PC-3 (cell line): Measurements from ENCODE around the gene DOK3. TPM values are rescaled to one million over a fixed set of nuclear protein-coding genes. Genes with fewer than 3 reads are reported as not detected.

Experiments
- ATAC-seq: fragments of 200-7000 bp; cut with Tn5 transposase; 2 replicates; pipeline ENCODE4 v1.9.1; 2020; ENCODE audit warnings: mild to moderate bottlenecking, moderate library complexity
- BruUV-seq: library from RNA; stranded (reverse); fragments of 400-500 nt; replicated peaks from 2 replicates; lab custom pipeline; 2021; lab: Mats Ljungman, UMichigan
- CTCF ChIA-PET: fragments of 300-600 bp; sonication (Branson Sonifier 250); formaldehyde crosslinking; loops from one replicate; lab custom pipeline; 2022; ENCODE audit warnings: antibody characterized with exemption; lab: Charles Lee
- POLR2A ChIA-PET: fragments of 300-600 bp; sonication (Branson Sonifier 250); formaldehyde crosslinking; loops from one replicate; lab custom pipeline; 2022; ENCODE audit warnings: antibody characterized with exemption; ENCODE audit not compliant: unreplicated experiment; lab: Charles Lee
- DNase-seq: peaks from one replicate; pipeline ENCODE4 v3.0.0-alpha.2; 2015
- H2AFZ ChIP-seq: fragments of 300-600 bp; sonication (generic); 2 replicates; pipeline ENCODE4 v1.6.0; 2016; ENCODE audit warnings: antibody characterized with exemption, low read length
- H3F3A ChIP-seq: fragments of 300-600 bp; sonication (generic); one replicate; pipeline ENCODE4 v1.6.0; 2017; ENCODE audit warnings: antibody characterized with exemption, low read length, control low read depth, mild to moderate bottlenecking; ENCODE audit not compliant: unreplicated experiment
- H3K27ac ChIP-seq: fragments of 300-600 bp; sonication (generic); 2 replicates; pipeline ENCODE4 v1.5.1; 2016; ENCODE audit warnings: mild to moderate bottlenecking, low read length
- H3K27me3 ChIP-seq: fragments of 300-600 bp; sonication (generic); 2 replicates; pipeline ENCODE4 v1.6.1; 2016; ENCODE audit warnings: low read length, mixed read lengths
- H3K36me3 ChIP-seq: fragments of 300-600 bp; sonication (generic); 2 replicates; pipeline ENCODE4 v1.6.1; 2016; ENCODE audit warnings: low read depth, mixed run types, low read length, mixed read lengths
- H3K4me1 ChIP-seq: fragments of 300-600 bp; sonication (generic); 2 replicates; pipeline ENCODE4 v1.5.1; 2016; ENCODE audit warnings: low read length; ENCODE audit not compliant: insufficient read depth
- H3K4me2 ChIP-seq: fragments of 300-600 bp; sonication (generic); 2 replicates; pipeline ENCODE4 v1.6.0; 2016; ENCODE audit warnings: low read length
- H3K4me3 ChIP-seq: fragments of 300-600 bp; sonication (generic); 2 replicates; pipeline ENCODE4 v1.5.1; 2016; ENCODE audit warnings: mild to moderate bottlenecking, low read length, mixed read lengths
- H3K79me2 ChIP-seq: fragments of 300-600 bp; sonication (generic); 2 replicates; pipeline ENCODE4 v1.6.1; 2017; ENCODE audit warnings: low read length, mixed read lengths
- H3K9ac ChIP-seq: fragments of 300-600 bp; sonication (generic); 2 replicates; pipeline ENCODE4 v1.6.0; 2016; ENCODE audit warnings: mild to moderate bottlenecking, low read length
- H3K9me2 ChIP-seq: fragments of 300-600 bp; sonication (generic); replicated peaks from 2 replicates; pipeline ENCODE4 v1.6.1; 2016; ENCODE audit warnings: mixed run types, low read length, mixed read lengths
- H3K9me3 ChIP-seq: fragments of 300-600 bp; sonication (generic); 2 replicates; pipeline ENCODE4 v1.6.1; 2016; ENCODE audit warnings: low read length, mixed read lengths
- H4K20me1 ChIP-seq: fragments of 300-600 bp; sonication (generic); 2 replicates; pipeline ENCODE4 v1.6.1; 2016; ENCODE audit warnings: low read length, mixed read lengths
- CTCF ChIP-seq: fragments of 300-600 bp; sonication (generic); conservative IDR thresholded peaks from 2 replicates; pipeline ENCODE4 v1.5.1; 2017; ENCODE audit warnings: antibody characterized with exemption, low read depth, mild to moderate bottlenecking, low read length
- EZH2 ChIP-seq: fragments of 300-600 bp; sonication (generic); IDR thresholded peaks from one replicate; pipeline ENCODE4 v1.6.1; 2017; ENCODE audit warnings: antibody characterized with exemption, mild to moderate bottlenecking, low read length; ENCODE audit not compliant: unreplicated experiment
- EZH2phosphoT487 ChIP-seq: fragments of 300-600 bp; sonication (generic); IDR thresholded peaks from 2 replicates; pipeline ENCODE4 v1.6.1; 2018; ENCODE audit warnings: mild to moderate bottlenecking, antibody characterized with exemption, low read length, borderline replicate concordance
- intact Hi-C: fragments of 100-400 bp; cut with micrococcal nuclease; formaldehyde crosslinking; loops from 2 replicates; pipeline ENCODE4 v1.9.0; 2023
- total RNA-seq: library from RNA; depleted of rRNA; stranded (reverse); fragments of >200 nt; gene quantifications from 2 replicates; pipeline ENCODE4 v1.2.3, GENCODE V29; 2014

Gene DOK3
- total RNA-seq, 1 experiment from 2014 or later, result 6.2 TPM

- Histone ChIP-seq H3K79me2 (no peaks in the 10 kb centered on the region), H3K4me3 (no peak overlapping the region), H3K27ac (no peak overlapping the region), H3F3A (peaks cover 8% of the 10 kb centered on the region), H3K27me3 (no peaks in the 10 kb centered on the region), H2AFZ (no peak overlapping the region), H3K36me3 (peaks cover 5% of the 10 kb centered on the region), H3K4me1 (peaks cover 16% of the 10 kb centered on the region; the same call in 1 of the 2 replicates), H4K20me1 (peaks cover 14% of the 10 kb centered on the region; the same call in 1 of the 2 replicates), H3K9me3 (no peaks in the 10 kb centered on the region), H3K9ac (no peak overlapping the region), H3K4me2 (0 out of 2 replicates have a peak overlapping the region, but pooled peaks have one; percentile 17), H3K9me2 (no peaks in the 10 kb centered on the region)
- no peak for DNase-seq
- CTCF ChIA-PET, result interaction anchor here (3.4 kb wide), 1 partner anchor 53 kb away, joined by 36 read pairs; no protein-coding TSS in a partner anchor
- TF ChIP-seq CTCF (peak; percentile 12; the same call in 1 of the 2 replicates), EZH2 (no peak)
- intact Hi-C loops, result loop anchor here (1.0 to 2.0 kb wide), 2 partner anchors 16 to 41 kb away; partner anchors contain the start of genes DBN1 and PDLIM7
- ATAC-seq, result no peak
- POLR2A ChIA-PET, result no interaction called here
- BruUV-seq, result no TSS peak
Measured at GRCh38 chr5:177456591-177456964, 53.0 kb downstream of the DOK3 start.

GRCh38 chr5:177455661-177456590 is 53.7 kb downstream of the DOK3 start:
- no peaks in the 10 kb centered on the region for H3K79me2 ChIP-seq
- peak overlapping the region; percentile 92; the same call in 1 of the 2 replicates for H2AFZ ChIP-seq
- H3K27me3 ChIP-seq, result no peaks in the 10 kb centered on the region
- H4K20me1 ChIP-seq, result peaks cover 14% of the 10 kb centered on the region; the same call in 1 of the 2 replicates
- ChIA-PET POLR2A (interaction anchor here (1.1 kb wide), 1 partner anchor 42 kb away, joined by 3 read pairs; the partner anchor contains the start of gene PDLIM7), CTCF (interaction anchor here (0.6 to 3.4 kb wide), 7 partner anchors 10 to 146 kb away, joined by 3 to 36 read pairs (median 5); partner anchors contain the start of gene PDLIM7)
- intact Hi-C loops, result loop anchor here (1.0 to 2.0 kb wide), 6 partner anchors 17 to 147 kb away; partner anchors contain the start of genes DBN1, GRK6 and PDLIM7
- peak overlapping the region; percentile 60 for H3K27ac ChIP-seq
- TF ChIP-seq EZH2phosphoT487 (no peak), CTCF (peak; percentile 86), EZH2 (no peak)
- peaks cover 8% of the 10 kb centered on the region for H3F3A ChIP-seq
- BruUV-seq, result no TSS peak
- peak overlapping the region; percentile 80 for H3K9ac ChIP-seq
- no peaks in the 10 kb centered on the region for H3K9me2 ChIP-seq
- peak; percentile 93 for DNase-seq
- H3K4me3 ChIP-seq, result peak overlapping the region; percentile 88
- H3K9me3 ChIP-seq, result no peaks in the 10 kb centered on the region
- H3K4me1 ChIP-seq, result peaks cover 16% of the 10 kb centered on the region; the same call in 1 of the 2 replicates
- ATAC-seq, result peak; percentile 29
- peaks cover 5% of the 10 kb centered on the region for H3K36me3 ChIP-seq
- H3K4me2 ChIP-seq, result peak overlapping the region; percentile 99
